ENCODE data around the gene MAST2. TPM values are rescaled to one million over a fixed set of nuclear protein-coding genes. Genes with fewer than 3 reads are reported as not detected.
A peak's percentile ranks its signal among the peaks of the same experiment; 100 is the strongest.

The MAST2 gene
- total and polyA plus RNA-seq, 2 of the 4 experiments (the other 2 are of a cell fraction): 14.2 to 41.0 TPM

DNA sequence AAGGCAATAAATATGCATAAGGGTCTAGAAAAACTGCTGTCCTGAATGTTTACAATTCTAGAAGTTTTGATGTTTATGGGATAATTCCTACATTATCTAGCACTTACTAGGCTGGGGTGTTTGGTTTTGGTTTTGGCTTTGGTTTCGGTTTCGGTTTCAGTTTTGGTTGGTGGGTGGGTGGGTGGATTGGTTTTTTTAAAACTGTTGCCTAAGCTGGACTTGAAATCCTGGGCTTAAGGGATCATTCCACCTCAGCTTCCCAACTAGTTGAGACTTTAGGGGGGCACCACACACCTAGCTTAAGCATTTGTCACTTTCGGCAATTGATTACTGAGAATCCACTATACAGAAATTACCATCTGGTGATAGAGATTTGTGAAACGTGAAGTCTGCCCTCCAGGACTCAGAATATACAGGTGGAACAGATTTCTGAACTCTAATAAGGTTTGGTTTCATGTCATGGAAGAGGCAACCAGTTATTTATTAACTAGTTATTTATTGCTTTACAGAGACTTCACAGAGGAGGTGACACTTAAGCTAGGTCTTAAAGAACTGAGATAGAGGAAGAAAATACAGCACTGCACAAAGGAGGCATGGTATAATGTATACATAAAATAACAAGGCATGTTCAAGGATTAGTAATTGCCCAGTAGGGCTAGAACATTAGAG is 259.4 kb downstream of the MAST2 start:
- Histone ChIP-seq H2AK5ac (ENCODE audit: low read depth, low read length) (no peak overlapping the region), H3K9me1 (ENCODE audit: insufficient read depth, low read length) (no peaks in the 10 kb centered on the region; the same call in 1 of the 2 replicates), H4K8ac (ENCODE audit: low read depth in 2 of 2, low read length in 2 of 2) (peak overlapping the region in 1 of 2 experiments; percentile 50; a peak in 1 of 4 replicates), H3K27ac (ENCODE audit: insufficient read depth, low read length) (no peak overlapping the region), H3K14ac (replicated peaks; ENCODE audit: low read depth, low read length) (peak overlapping the region; percentile 10; the same call in 1 of the 2 replicates), H3K79me1 (ENCODE audit: low read depth in 1 of 2, low read length in 2 of 2) (no peaks in the 10 kb centered on the region), H3K4me2 (ENCODE audit: low read depth, low read length) (peak overlapping the region; percentile 48), H3K56ac (ENCODE audit: extremely low read depth, insufficient read depth, low read length) (no peak overlapping the region), H3K23ac (ENCODE audit: low read depth, low read length) (no peak overlapping the region), H3K4me3 (ENCODE audit: insufficient read depth, low read depth, low read length) (peak overlapping the region; percentile 20; the same call in 1 of the 2 replicates), H2BK20ac (ENCODE audit: low read depth, low read length) (no peak overlapping the region), H4K20me1 (ENCODE audit: insufficient read depth, low read length) (no peaks in the 10 kb centered on the region), H3K27me3 (ENCODE audit: control insufficient read depth, insufficient read depth, low read length) (no peaks in the 10 kb centered on the region), H3K18ac (ENCODE audit: low read depth, low read length) (no peak overlapping the region), H2BK5ac (ENCODE audit: low read depth, low read length, poor library complexity, severe bottlenecking) (no peak overlapping the region), H3K4me1 (ENCODE audit: control insufficient read depth, insufficient read depth, low read length) (no peaks in the 10 kb centered on the region), H4K91ac (ENCODE audit: insufficient read depth, low read depth, low read length) (no peak overlapping the region), H2AFZ (replicated peaks; ENCODE audit: low read length, poor library complexity) (no peak overlapping the region), H2BK120ac (ENCODE audit: low read depth, low read length) (no peak overlapping the region), H3K9ac (ENCODE audit: low read depth, low read length) (no peak overlapping the region), H3K36me3 (ENCODE audit: control insufficient read depth, insufficient read depth, low read length) (peaks cover 2% of the 10 kb centered on the region; the same call in 1 of the 2 replicates), H3K9me3 (ENCODE audit: control insufficient read depth, insufficient read depth, low read length) (no peaks in the 10 kb centered on the region), H4K5ac (ENCODE audit: low read depth, low read length) (peak overlapping the region; percentile 15; the same call in 1 of the 2 replicates), H3K4ac (ENCODE audit: low read depth, low read length) (no peak overlapping the region), H2AK9ac (replicated peaks; ENCODE audit: low read depth, low read length, poor library complexity) (no peak overlapping the region), H2BK15ac (ENCODE audit: low read depth, low read length) (no peak overlapping the region; the same call in 2 of the 3 replicates)
- intact Hi-C loops (cut with micrococcal nuclease): no loop called here
- peak; percentile 22 for DNase-seq
- ChIA-PET POLR2A (ENCODE audit: unreplicated experiment) (interaction anchor here (0.7 kb wide), 1 partner anchor 16 kb away, joined by 3 read pairs; no protein-coding TSS in a partner anchor), CTCF (interaction anchor here (0.8 kb wide), 1 partner anchor 9 kb away, joined by 4 read pairs; no protein-coding TSS in a partner anchor)
- WGBS, 2 experiments (ENCODE audit: extremely low coverage in 2 of 2, insufficient read length in 1 of 2): no CpG with 5 or more reads among the region's 4 CpGs
- dilution Hi-C loops (cut with HindIII; ENCODE audit: low sequenced_read_pairs, unreplicated experiment): no loop called here
- ATAC-seq (ENCODE audit: low read depth): no peak; the same call in 1 of the 2 replicates
- TF ChIP-seq RAD21 (IDR thresholded peaks at IDR 0.05; ENCODE audit: low read length) (no peak), SMC3 (IDR thresholded peaks at IDR 0.05; ENCODE audit: low read depth, low read length) (no peak), NFE2L2 (IDR thresholded peaks at IDR 0.05; ENCODE audit: low read depth, low read length) (no peak), MXI1 (IDR thresholded peaks at IDR 0.05; ENCODE audit: borderline replicate concordance, low read depth, low read length) (no peak), MAZ (IDR thresholded peaks at IDR 0.05; ENCODE audit: borderline replicate concordance, low read depth, low read length) (no peak), MAFK (IDR thresholded peaks at IDR 0.05; ENCODE audit: low read depth, low read length) (no peak), CEBPB (IDR thresholded peaks at IDR 0.05; ENCODE audit: low read depth, low read length) (no peak), POLR2A (IDR thresholded peaks at IDR 0.05; ENCODE audit: low read depth, low read length) (no peak), CHD1 (IDR thresholded peaks at IDR 0.05; ENCODE audit: low read depth, low read length) (no peak), FOS (IDR thresholded peaks at IDR 0.05; ENCODE audit: low read depth, low read length) (no peak), RFX5 (IDR thresholded peaks at IDR 0.05; ENCODE audit: low read depth, low read length) (no peak), BHLHE40 (IDR thresholded peaks at IDR 0.05; ENCODE audit: low read depth, low read length) (no peak)
- TF ChIP-seq, protein P1, sequence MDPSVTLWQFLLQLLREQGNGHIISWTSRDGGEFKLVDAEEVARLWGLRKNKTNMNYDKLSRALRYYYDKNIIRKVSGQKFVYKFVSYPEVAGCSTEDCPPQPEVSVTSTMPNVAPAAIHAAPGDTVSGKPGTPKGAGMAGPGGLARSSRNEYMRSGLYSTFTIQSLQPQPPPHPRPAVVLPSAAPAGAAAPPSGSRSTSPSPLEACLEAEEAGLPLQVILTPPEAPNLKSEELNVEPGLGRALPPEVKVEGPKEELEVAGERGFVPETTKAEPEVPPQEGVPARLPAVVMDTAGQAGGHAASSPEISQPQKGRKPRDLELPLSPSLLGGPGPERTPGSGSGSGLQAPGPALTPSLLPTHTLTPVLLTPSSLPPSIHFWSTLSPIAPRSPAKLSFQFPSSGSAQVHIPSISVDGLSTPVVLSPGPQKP (IDR thresholded peaks at IDR 0.05; ENCODE audit: borderline replicate concordance, low read depth, low read length): no peak
- TF ChIP-seq, protein P2, sequence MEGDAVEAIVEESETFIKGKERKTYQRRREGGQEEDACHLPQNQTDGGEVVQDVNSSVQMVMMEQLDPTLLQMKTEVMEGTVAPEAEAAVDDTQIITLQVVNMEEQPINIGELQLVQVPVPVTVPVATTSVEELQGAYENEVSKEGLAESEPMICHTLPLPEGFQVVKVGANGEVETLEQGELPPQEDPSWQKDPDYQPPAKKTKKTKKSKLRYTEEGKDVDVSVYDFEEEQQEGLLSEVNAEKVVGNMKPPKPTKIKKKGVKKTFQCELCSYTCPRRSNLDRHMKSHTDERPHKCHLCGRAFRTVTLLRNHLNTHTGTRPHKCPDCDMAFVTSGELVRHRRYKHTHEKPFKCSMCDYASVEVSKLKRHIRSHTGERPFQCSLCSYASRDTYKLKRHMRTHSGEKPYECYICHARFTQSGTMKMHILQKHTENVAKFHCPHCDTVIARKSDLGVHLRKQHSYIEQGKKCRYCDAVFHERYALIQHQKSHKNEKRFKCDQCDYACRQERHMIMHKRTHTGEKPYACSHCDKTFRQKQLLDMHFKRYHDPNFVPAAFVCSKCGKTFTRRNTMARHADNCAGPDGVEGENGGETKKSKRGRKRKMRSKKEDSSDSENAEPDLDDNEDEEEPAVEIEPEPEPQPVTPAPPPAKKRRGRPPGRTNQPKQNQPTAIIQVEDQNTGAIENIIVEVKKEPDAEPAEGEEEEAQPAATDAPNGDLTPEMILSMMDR (conservative IDR thresholded peaks at IDR 0.05; ENCODE audit: low read depth, low read length): no peak
- TF ChIP-seq, protein P3, sequence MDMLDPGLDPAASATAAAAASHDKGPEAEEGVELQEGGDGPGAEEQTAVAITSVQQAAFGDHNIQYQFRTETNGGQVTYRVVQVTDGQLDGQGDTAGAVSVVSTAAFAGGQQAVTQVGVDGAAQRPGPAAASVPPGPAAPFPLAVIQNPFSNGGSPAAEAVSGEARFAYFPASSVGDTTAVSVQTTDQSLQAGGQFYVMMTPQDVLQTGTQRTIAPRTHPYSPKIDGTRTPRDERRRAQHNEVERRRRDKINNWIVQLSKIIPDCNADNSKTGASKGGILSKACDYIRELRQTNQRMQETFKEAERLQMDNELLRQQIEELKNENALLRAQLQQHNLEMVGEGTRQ (IDR thresholded peaks at IDR 0.05; ENCODE audit: low read depth, low read length): no peak
- in situ Hi-C loops (cut with MboI; ENCODE audit: low sequenced_read_pairs): no loop called here
- BruUV-seq (replicated peaks): no TSS peak

Data from IMR-90 (cell line).